HL-60 (cell line): ENCODE data around the gene ECI2.

Experiments used
- DNase-seq, 2 experiments: peaks; one replicate each; pipeline ENCODE4 v3.0.0-alpha.2; 2010 to 2020; ENCODE audit warnings: low read depth in 1 of 2, low spot score in 1 of 2
- H3K27ac ChIP-seq: fragments of 250-450 bp; sonication (Bioruptor Pico); replicated peaks from 2 replicates; pipeline ENCODE4 v1.5.1; 2020; ENCODE audit warnings: mild to moderate bottlenecking, moderate library complexity
- H3K27me3 ChIP-seq: fragments of 250-450 bp; sonication (Bioruptor Pico); 2 replicates; pipeline ENCODE4 v1.5.1; 2021; ENCODE audit warnings: mild to moderate bottlenecking, moderate library complexity; ENCODE audit not compliant: insufficient read depth, poor library complexity, severe bottlenecking
- H3K4me3 ChIP-seq: replicated peaks from 2 replicates; pipeline ENCODE4 v1.5.1; 2011; ENCODE audit warnings: mild to moderate bottlenecking, control low read depth, low read length; ENCODE audit not compliant: insufficient read depth
- GABPA ChIP-seq: IDR thresholded peaks from 2 replicates; pipeline ENCODE4 v1.6.1; 2012; ENCODE audit warnings: low read depth
- POLR2AphosphoS5 ChIP-seq: IDR thresholded peaks from 2 replicates; pipeline ENCODE4 v1.6.1; 2012; ENCODE audit warnings: low read depth
- REST ChIP-seq: IDR thresholded peaks from 2 replicates; pipeline ENCODE4 v1.6.1; 2012; ENCODE audit warnings: low read depth; ENCODE audit not compliant: insufficient replicate concordance
- SPI1 ChIP-seq: IDR thresholded peaks from 2 replicates; pipeline ENCODE4 v1.6.1; 2012; ENCODE audit warnings: low read depth, mild to moderate bottlenecking, borderline replicate concordance
- TF ChIP-seq, protein P1 (sequence below): IDR thresholded peaks from one replicate; pipeline ENCODE4 v1.5.1; 2011; ENCODE audit warnings: low read length, control low read depth, inconsistent platforms; ENCODE audit not compliant: insufficient read depth

The ECI2 gene

GRCh38 chr6:4163408-4164116, 28.2 kb upstream of the ECI2 start:
- no peak for TF ChIP-seq POLR2AphosphoS5
- TF ChIP-seq GABPA, result no peak
- no peak for TF ChIP-seq REST
- TF ChIP-seq SPI1, result no peak
- TF ChIP-seq, protein P1, sequence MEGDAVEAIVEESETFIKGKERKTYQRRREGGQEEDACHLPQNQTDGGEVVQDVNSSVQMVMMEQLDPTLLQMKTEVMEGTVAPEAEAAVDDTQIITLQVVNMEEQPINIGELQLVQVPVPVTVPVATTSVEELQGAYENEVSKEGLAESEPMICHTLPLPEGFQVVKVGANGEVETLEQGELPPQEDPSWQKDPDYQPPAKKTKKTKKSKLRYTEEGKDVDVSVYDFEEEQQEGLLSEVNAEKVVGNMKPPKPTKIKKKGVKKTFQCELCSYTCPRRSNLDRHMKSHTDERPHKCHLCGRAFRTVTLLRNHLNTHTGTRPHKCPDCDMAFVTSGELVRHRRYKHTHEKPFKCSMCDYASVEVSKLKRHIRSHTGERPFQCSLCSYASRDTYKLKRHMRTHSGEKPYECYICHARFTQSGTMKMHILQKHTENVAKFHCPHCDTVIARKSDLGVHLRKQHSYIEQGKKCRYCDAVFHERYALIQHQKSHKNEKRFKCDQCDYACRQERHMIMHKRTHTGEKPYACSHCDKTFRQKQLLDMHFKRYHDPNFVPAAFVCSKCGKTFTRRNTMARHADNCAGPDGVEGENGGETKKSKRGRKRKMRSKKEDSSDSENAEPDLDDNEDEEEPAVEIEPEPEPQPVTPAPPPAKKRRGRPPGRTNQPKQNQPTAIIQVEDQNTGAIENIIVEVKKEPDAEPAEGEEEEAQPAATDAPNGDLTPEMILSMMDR, result no peak
- H3K27ac ChIP-seq, result no peak overlapping the region
- no peak for DNase-seq
- H3K4me3 ChIP-seq, result no peak overlapping the region
- peaks cover 2% of the 10 kb centered on the region for H3K27me3 ChIP-seq

- no peak for TF ChIP-seq GABPA
- TF ChIP-seq SPI1, result no peak
- TF ChIP-seq, protein P1, result no peak
- no peak for TF ChIP-seq POLR2AphosphoS5
- no peak for TF ChIP-seq REST
- no peak overlapping the region for H3K4me3 ChIP-seq
- DNase-seq, result no peak
- H3K27ac ChIP-seq, result no peak overlapping the region
- H3K27me3 ChIP-seq, result peaks cover 2% of the 10 kb centered on the region
These were observed 27.0 kb upstream of the ECI2 start for GRCh38 chr6:4162370-4162769.

GRCh38 chr6:4159491-4159890, 24.1 kb upstream of the ECI2 start:
- H3K27ac ChIP-seq, result no peak overlapping the region
- DNase-seq, result no peak
- peaks cover 2% of the 10 kb centered on the region for H3K27me3 ChIP-seq
- no peak overlapping the region for H3K4me3 ChIP-seq
- no peak for TF ChIP-seq SPI1
- TF ChIP-seq POLR2AphosphoS5, result no peak
- TF ChIP-seq, protein P1, result no peak
- TF ChIP-seq GABPA, result no peak
- TF ChIP-seq REST, result no peak
